Cerebellar nuclear complex (tissue), 1 donor: Measurements from ENCODE around the gene ETV2.
"Not testable (repeated sequence)": the region's sequence is repeated elsewhere in the genome, so short reads cannot be mapped to it uniquely, and the experiment has no call there.

Source experiments
- DNase-seq, 2 experiments: peaks; one replicate each; lab custom pipeline; 2025; lab: John Stamatoyannopoulos, UW

ETV2 gene

GRCh38 chr19:35657904-35658700 lies 16.6 kb downstream of the ETV2 start:
- no peak for DNase-seq

- DNase-seq = no peak
Observed at GRCh38 chr19:35661995-35662340, 20.4 kb downstream of the ETV2 start.

DNA sequence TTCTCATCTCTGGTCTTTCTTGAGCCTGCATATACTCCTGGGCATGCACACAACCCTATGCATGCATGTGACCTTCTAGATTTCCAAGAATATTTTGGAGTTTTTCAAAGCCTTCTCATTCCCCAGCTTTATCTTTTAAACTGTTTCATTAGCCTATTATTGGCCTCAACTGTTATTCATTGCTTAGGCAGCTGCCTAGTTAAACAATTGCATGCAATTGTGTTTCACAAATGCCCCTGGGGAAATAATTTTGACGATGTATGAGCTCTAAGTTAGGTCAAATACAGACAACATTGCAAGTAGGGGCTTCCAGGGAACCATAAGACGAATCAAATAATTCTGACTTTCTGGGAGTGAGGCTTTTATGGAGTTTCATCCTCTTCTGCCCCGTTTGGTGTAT lies 22.4 kb downstream of the ETV2 start:
- DNase-seq = no peak

DNA sequence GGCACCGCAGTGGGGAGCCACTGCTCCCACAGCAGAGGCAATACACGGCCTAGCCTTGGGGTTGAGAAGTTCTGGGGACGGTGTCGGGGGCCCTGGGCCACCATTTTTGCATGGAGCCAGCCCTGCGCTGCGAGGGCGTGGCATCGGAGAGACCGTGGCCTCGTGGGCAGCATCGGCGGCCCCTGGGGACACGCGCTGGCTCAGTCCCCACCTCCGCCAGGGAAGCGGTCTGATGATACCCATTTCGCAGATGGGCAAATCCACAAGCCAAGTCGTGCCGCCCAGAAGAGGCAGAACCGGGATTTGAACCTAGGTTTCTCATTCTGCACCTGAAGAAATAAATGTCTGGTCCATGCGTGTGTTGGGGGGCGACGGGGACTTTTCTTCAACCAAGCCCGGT lies 23.6 kb downstream of the ETV2 start:
- DNase-seq = no peak

DNA sequence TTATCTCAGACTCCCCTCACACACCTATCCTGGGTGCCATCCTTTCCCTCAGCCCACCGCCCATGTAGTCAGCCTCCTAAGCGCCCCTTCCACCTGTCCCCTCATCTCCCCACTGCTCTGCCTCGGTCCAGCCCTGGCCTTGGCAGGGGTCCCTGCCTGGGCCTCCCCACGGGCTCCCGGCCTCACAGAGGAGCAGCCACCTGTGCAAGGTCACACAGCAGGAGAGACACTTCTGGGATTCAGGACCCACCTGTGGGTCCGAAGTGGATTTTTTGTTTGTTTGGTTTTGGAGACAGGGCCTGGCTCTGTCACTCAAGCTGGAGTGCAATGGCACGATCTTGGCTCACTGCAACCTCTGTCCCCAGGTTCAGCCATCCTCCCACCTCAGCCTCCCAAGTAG lies 24.1 kb downstream of the ETV2 start:
- DNase-seq = no peak

- DNase-seq = no peak
Observed at GRCh38 chr19:35666251-35666913, 24.8 kb downstream of the ETV2 start, which contains the start of gene UPK1A. Gene UPK1A (plus strand): TSS chr19:35666517. CDS start chr19:35666813, 296 bp downstream.

GRCh38 chr19:35669566-35669965 lies 28.0 kb downstream of the ETV2 start:
- DNase-seq = no peak

DNA sequence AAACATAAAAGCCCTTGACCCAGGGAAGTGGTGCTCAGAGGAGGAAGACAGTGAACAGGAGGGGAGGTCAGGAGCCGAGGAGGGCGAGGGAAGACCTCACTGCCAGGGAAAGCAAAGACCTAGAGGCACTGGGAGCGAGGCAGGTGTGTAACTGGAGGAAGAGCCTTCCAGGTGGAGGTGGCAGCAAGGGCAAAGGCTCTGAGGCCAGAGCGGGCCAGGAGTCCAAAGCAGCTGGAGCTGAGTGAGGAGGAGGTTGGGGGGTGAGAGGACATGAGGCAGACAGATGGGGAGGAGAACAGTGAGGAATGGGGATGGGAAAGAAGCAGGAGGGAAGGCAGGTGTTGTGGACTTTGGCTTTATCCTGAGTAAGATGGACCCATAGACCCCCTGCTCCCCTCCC lies 28.4 kb downstream of the ETV2 start:
- DNase-seq = no peak

- no peak for DNase-seq
Observed at GRCh38 chr19:35670686-35671085, 29.1 kb downstream of the ETV2 start.

DNA sequence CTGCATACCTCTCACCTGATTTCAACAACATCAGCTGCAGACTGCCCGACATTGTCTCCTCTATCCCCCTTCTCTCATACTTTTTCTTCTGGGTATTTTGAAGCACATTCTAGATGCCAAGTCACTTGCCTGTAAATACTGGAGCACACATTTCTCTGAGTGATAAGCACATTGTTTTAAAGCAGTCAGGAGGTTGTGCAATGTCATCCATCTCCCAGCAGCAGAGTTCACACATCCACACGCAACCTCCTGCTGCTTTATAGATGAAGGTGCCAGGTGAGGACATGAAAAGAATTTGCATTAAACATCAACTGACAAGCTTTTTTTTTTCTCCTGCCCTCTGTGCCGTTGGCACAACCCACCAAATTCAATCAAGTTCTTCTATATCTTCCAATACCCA lies 30.3 kb downstream of the ETV2 start:
- DNase-seq = no peak

DNA sequence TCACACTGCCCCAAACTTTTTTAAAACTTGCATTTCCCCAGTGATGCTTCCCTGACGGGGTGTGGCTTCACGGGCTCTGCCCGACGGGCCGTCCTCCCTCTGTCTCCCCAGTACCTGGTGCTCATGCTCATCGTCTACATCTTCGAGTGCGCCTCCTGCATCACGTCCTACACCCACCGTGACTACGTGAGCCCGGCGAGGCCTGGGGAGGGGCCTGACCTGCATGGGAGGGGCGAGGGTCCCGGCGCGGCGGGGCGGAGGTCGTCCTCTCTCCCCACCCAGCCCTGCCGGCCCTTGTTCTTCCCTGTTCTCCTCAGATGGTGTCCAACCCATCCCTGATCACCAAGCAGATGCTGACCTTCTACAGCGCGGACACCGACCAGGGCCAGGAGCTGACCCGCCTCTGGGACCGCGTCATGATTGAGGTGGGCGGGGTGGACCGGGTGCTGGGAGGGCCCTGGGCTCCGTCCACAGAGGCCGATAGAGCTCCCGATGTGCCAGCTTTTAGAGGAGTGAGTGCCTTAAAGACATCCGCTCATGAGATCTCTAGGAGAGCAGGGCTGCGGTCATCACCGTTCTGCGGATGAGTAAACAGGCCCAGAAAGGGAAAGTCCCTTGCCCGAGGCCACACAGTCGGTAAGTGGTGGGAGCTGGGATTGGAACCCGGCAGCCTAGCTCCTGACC lies 31.7 kb downstream of the ETV2 start:
- no peak for DNase-seq

GRCh38 chr19:35675589-35676140 lies 34.1 kb downstream of the ETV2 start:
- no peak for DNase-seq

GRCh38 chr19:35689836-35690235 lies 48.3 kb downstream of the ETV2 start:
- DNase-seq = no peak

DNA sequence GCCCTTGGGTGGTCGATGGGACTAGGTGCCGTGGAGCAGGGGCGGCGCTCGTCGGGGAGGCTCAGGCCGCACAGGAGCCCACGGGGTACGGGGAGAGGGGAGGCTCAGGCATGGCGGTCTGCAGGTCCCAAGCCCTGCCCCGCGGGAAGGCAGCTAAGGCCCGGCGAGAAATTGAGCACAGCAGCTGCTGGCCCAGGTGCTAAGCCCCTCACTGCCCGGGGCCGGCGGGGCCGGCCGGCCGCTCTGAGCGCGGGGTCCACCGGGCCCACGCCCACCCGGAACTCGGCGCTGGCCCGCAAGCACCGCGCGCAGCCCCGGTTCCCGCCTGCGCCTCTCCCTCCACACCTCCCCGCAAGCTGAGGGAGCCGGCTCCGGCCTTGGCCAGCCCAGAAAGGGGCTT lies 49.6 kb downstream of the ETV2 start:
- DNase-seq = not testable (repeated sequence)

- DNase-seq = no peak
Observed at GRCh38 chr19:35692010-35692409, 50.5 kb downstream of the ETV2 start.

GRCh38 chr19:35693422-35693821 lies 51.9 kb downstream of the ETV2 start:
- DNase-seq = no peak

DNA sequence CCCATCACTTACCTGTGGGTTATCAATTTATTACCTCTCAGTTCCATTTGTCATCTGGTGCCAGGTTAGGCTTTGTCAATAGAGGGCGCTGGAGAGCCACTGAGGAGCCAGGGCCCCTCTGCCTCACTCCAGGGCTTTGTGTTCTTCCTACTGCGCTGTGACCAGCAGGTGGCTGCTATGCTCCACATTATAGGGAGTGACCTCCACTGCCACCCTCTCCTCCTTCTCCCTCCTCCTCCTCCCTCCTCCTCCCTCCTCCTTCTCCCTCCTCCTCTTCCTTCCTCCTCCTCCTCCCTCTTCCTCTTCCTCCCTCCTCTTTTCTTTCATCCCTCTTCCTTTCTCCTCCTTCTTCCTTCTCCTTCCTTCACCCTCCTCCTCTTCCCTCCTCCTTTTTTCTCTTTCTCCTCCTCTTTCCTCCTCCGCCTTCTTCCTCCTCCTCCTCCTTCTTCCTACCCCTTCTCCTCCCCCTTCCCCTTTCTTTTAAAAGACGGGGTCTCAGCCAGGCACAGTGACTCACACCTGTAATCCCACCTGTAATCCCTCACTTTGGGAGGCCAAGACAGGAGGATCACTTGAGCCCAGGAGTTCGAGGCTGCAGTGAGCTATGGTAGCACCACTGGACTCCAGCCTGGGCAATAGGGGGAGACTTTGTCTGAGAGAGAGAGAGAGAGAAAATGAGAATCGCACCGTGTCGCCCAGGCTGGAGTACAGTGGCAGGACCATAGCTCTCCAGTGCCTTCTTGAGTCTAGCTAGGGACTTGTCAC lies 52.5 kb downstream of the ETV2 start:
- peak in 1 of 2 experiments; percentile 59 for DNase-seq
